Dedifferentiated amniotic fluid mesenchymal stem cell (primary cell): ENCODE data around the gene C3orf20.

Source experiments
- DNase-seq: peaks from one replicate; pipeline ENCODE4 v3.0.0-alpha.2; 2016; ENCODE audit errors: extremely low spot score

The C3orf20 gene

GRCh38 chr3:14758959-14759358 is 84.0 kb downstream of the C3orf20 start:
- no peak for DNase-seq

DNA sequence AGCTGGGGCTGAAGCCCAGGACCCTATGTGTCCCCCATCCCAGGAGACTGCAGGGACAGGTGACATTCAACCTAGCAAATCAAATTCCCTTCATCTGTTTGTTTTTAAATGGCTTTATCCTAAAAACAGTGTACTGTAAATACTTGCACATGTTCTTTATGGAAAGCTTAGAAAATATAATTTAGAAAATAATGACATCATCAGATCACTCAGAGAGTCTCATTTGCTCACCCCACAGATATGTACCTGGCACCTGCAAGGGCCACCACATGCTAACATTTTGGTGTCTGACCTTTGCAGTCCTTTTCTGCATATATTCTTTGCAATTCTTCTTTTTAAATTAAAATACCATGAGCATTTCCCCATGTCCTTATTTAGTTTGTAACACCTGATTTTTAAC is 85.2 kb downstream of the C3orf20 start:
- no peak for DNase-seq

GRCh38 chr3:14761121-14761672 is 86.3 kb downstream of the C3orf20 start:
- DNase-seq: no peak

- DNase-seq: no peak
Observed at GRCh38 chr3:14761866-14762265, 86.9 kb downstream of the C3orf20 start.

DNA sequence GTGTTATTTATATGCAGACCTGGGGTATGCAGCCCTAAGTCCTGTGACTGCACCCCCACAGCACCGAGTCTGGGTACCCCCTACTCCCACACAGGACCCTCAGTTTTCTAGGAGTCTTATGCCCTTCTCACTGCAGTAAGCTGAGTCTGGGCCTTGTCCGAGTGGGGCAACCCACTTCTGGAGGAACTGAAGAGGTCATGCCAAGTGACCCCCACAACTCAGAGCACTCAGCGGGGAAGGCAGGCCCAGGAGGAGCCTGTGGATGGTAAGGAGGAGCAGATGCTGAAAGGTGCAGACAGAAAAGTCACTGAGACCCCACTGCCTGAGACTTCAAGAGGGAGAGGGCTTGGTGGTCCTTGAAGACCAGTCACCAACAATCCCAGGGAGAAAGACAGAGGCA is 87.8 kb downstream of the C3orf20 start:
- no peak for DNase-seq

GRCh38 chr3:14764331-14765059 is 89.6 kb downstream of the C3orf20 start:
- DNase-seq: no peak

DNA sequence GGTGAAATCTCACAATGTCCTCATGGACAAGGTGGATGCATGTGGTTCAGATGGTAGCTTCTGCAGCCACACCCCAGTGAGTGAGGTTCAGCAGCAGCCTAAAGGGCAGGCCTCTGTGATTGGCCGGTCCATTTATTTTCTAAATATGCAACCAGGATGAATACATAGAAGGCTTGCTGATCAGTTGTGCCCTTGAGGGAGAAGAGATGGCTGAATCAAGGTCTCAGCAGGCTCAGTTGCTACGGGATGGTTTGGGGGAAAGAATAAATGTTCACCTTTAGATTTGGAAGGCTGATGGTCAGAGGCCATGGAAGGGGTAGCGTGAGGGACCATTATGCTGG is 90.1 kb downstream of the C3orf20 start:
- DNase-seq: no peak

GRCh38 chr3:14765576-14766427 is 90.9 kb downstream of the C3orf20 start:
- no peak for DNase-seq

DNA sequence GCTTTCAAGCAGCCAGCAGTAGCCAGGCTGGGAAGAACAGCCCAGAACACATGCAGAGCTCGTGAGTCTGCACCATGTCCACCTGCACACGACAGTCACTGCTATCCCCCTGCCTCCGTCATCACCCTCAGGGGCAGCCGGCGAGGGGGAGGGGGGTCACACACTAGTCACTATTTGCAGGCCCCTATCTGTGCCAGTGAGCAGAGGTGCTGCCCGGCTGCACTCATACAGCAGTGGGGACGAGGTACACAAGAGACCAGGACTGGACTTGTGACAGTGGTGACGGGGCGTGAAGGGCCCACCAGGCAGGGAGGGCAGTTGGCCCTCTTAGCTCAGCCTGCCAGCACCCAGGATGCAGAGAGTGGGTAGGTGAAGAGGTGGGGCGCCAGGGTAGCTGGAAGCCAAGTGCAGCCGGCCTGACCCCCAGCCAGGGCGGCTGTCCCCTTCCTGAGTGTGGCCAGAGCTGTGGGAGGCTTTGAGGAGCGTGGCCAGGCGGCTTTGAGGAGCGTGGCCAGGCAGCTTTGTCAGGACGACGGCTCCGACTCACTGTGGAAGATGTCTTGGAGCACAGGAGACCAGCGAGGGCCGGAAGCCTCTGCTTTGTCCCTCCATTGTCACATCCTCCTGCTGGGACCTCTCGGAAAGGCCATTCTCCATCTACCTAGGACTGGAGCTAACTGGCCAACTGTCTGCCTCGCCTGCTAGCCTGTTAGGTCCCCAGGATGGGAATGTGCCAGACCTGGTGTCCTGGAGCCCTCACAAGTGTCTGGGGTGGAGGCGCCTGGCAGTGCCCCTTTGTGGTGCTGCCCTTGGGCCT is 91.7 kb downstream of the C3orf20 start:
- no peak for DNase-seq

GRCh38 chr3:14767245-14768051 is 92.5 kb downstream of the C3orf20 start:
- no peak for DNase-seq

DNA sequence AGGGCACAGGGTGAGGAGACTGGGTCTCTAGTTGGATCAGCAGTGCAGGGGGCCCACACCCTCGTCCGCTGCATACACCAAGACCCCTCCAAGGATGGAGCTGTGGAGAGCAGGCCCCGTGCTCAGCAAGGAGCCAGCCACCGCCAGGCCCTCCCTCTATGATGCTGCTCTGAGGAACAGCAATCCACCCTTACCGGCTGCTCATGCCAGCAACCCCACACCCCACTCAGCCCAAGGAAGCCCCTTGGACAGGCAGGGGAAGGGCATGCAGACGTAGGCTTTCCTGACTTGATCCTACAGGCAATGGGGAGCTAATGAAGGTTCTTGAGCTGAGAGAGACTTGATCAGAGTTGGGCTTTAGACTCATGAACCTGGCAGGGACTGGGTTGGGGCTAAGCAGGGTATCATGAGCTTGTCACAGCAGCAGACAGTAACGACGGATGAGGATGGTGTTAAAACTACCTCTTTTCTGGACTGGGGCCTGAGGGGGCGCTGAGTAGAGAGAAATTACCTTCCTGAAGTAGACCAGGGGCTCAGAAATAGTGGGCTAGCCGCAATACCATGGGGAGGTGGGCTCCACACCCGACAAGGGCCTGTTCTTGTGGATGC is 93.3 kb downstream of the C3orf20 start:
- DNase-seq: no peak

DNA sequence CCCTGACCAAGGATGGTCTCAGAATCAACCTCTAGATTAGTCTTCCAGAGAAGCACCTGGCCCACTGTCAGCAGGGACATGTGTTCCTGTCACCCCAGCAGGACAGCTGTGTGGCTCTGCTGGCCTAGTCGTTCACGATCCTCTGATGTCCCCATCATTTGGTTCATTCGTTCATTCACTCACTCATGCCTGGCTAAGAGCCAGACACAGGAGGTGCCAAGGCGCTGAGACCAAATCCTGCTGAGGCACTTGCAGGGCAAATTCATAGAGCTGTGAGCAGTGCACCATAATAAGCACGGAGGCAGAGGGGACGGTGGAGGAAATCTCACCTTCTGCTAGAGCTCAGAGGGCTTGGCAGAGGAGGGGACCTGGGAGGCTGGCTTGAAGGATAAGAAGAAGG is 93.9 kb downstream of the C3orf20 start:
- DNase-seq: no peak

GRCh38 chr3:14769544-14770325 is 94.8 kb downstream of the C3orf20 start:
- no peak for DNase-seq

- no peak for DNase-seq
Observed at GRCh38 chr3:14770591-14770990, 95.7 kb downstream of the C3orf20 start.

DNA sequence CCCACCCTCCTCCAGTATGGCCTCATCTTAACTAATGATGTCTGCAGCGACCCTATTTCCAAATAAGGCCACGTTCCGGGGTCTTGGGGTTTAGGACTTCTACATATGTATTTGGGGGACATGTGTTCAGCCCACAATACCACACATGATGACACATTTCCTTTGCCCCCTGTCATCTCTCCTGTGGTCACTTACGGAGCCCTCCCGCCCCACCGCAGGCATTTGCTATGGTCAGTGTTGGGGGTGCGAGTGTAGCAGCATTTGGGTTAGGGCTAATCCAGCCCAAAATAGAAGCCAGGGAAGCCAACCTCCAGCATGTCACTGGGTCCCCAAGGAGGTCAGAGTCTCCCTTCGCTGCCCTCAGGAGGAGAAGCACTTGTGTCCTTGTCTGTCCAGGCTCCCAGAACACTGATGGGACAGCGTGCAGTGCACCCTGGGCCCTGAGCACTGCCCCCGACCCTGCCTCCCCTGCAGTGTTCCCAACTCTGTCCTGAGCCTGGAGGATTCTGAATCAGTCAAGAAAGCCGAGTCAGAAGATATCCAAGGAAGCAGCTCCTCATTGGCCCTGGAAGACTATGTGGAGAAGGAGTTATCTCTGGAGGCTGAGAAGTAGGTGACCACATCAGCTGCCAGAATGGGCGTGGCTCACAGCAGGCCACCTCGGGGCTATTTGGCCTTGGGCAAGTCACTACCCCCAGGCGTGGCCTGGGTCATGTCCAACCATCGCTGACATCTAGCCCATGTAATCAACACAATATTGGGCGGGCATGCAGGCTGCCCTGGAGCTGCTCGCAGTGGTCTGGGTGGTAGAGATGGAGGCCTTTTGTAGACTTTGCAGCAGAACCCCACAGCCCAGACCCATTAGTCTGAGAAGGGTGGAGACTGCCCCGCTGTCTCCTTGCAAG is 96.9 kb downstream of the C3orf20 start:
- DNase-seq: no peak

DNA sequence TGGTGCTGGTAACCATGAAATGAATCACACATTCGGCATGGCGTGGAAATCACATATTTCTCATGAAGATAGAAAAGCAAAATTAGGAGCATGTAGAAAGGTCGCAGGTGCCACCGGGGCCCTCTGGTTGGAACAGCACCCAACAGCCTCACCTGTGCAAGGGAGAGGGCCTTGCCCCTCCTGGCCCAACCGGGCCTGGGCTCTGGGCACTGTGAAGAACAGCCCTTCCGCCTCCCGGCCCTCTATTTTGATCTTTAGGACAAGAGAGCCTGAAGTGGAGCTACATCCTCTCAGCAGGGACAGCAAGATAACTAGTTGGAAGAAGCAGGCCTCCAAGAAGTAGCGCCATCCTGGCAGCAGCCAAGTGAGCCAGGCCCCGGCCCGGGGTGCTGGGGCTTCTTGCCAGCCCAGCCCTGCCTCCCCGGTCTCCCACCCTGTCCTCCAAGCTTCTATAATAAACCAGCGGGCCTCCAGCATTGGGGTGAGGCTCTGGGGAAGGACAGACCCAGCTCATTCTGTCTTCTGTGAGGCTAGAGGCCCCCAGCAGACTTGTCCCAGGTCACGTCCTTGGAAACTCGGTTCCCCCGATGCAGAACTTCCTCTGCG is 97.7 kb downstream of the C3orf20 start:
- DNase-seq: no peak

- DNase-seq: no peak
Observed at GRCh38 chr3:14773281-14773680, 98.3 kb downstream of the C3orf20 start.

DNA sequence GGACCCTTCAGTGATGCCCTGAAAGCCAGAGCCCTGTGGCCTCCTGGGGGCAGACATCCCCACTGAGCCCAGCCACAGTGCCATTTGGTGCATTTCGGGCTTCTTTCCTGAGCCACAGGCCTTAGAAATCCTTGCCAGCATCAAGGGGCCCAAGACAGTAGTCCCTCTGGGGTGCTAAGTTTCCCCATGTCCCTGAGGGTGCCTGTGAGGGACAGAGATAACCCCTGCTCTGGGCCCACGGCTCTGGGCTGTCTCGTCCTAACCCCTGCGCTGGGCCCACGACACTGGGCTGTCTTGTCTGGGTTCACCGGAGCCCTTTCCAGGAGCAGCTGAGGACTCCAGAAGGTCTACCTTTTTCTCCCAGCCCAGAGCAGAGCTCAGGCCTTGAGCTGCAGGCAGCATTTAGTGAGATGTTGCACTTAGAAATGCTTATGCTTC is 98.8 kb downstream of the C3orf20 start:
- no peak for DNase-seq

- DNase-seq: no peak
Observed at GRCh38 chr3:14774431-14774830, 99.5 kb downstream of the C3orf20 start.
